ENCODE data around the gene MBD2.

DNA sequence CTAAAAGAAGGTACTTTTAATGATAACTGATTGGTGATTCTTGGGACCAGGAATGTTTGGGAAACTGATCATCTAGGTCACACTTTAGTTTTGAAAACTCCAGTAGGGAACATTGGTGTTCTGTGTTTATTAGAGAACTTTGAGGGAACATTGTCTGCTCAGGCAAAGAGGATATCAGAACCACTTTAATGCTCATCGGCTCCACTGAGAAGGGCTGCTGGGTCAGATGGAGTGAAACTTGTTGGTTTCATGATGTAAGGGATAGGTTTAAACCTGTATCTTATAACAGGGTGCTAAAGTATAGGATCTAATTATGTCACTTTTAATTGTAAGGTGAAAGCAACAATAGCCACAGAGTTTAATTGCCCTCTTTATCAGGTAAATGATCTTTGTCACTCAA is 30.7 kb upstream of the MBD2 start:
- TF ChIP-seq POLR2A (IDR thresholded peaks at IDR 0.05) = no peak
- TF ChIP-seq, protein P1, sequence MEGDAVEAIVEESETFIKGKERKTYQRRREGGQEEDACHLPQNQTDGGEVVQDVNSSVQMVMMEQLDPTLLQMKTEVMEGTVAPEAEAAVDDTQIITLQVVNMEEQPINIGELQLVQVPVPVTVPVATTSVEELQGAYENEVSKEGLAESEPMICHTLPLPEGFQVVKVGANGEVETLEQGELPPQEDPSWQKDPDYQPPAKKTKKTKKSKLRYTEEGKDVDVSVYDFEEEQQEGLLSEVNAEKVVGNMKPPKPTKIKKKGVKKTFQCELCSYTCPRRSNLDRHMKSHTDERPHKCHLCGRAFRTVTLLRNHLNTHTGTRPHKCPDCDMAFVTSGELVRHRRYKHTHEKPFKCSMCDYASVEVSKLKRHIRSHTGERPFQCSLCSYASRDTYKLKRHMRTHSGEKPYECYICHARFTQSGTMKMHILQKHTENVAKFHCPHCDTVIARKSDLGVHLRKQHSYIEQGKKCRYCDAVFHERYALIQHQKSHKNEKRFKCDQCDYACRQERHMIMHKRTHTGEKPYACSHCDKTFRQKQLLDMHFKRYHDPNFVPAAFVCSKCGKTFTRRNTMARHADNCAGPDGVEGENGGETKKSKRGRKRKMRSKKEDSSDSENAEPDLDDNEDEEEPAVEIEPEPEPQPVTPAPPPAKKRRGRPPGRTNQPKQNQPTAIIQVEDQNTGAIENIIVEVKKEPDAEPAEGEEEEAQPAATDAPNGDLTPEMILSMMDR (IDR thresholded peaks at IDR 0.05) = no peak

All from right lobe of liver (tissue), 4 donors.